Esophagus muscularis mucosa (tissue), 3 donors: ENCODE results near the gene GFRA1.

Source experiments
- POLR2A ChIP-seq: fragments of 450-650 bp; IDR thresholded peaks from one replicate; pipeline ENCODE4 v1.6.1; 2017; ENCODE audit warnings: antibody characterized with exemption, moderate library complexity, mild to moderate bottlenecking, low read depth
- TF ChIP-seq, protein P1 (sequence below), 3 experiments: fragments of 200-600 bp in 2 of 3; fragments of 450-650 bp in 1 of 3; sonication (generic) in 2 of 3; IDR thresholded peaks; one replicate each; pipeline ENCODE4 v1.5.1; 2017 to 2019; ENCODE audit warnings: antibody characterized with exemption in 3 of 3, mild to moderate bottlenecking in 2 of 3, moderate library complexity in 1 of 3

- TF ChIP-seq, protein P1, sequence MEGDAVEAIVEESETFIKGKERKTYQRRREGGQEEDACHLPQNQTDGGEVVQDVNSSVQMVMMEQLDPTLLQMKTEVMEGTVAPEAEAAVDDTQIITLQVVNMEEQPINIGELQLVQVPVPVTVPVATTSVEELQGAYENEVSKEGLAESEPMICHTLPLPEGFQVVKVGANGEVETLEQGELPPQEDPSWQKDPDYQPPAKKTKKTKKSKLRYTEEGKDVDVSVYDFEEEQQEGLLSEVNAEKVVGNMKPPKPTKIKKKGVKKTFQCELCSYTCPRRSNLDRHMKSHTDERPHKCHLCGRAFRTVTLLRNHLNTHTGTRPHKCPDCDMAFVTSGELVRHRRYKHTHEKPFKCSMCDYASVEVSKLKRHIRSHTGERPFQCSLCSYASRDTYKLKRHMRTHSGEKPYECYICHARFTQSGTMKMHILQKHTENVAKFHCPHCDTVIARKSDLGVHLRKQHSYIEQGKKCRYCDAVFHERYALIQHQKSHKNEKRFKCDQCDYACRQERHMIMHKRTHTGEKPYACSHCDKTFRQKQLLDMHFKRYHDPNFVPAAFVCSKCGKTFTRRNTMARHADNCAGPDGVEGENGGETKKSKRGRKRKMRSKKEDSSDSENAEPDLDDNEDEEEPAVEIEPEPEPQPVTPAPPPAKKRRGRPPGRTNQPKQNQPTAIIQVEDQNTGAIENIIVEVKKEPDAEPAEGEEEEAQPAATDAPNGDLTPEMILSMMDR (IDR thresholded peaks at IDR 0.05): no peak
- TF ChIP-seq POLR2A: no peak
Observed at GRCh38 chr10:116183733-116184511, 89.1 kb downstream of the GFRA1 start.
